GM23338 (cell line): ENCODE data around the gene CRYBG2. TPM values are rescaled to one million over a fixed set of nuclear protein-coding genes. Genes with fewer than 3 reads are reported as not detected.
"Not testable (repeated sequence)": the region's sequence is repeated elsewhere in the genome, so short reads cannot be mapped to it uniquely, and the experiment has no call there.

Experiments used
- ATAC-seq: fragments of 200-7000 bp; cut with Tn5 transposase; 3 replicates; pipeline ENCODE4 v1.9.1; 2020
- DNase-seq: peaks from one replicate; pipeline ENCODE4 v3.0.0-alpha.2; 2015; ENCODE audit warnings: low spot score
- H2AFZ ChIP-seq: fragments of 200-600 bp; sonication (generic); 2 replicates; pipeline ENCODE4 v1.8.0; 2016; ENCODE audit warnings: antibody characterized with exemption, mild to moderate bottlenecking, moderate library complexity
- H3F3A ChIP-seq: fragments of 200-600 bp; sonication (generic); replicated peaks from 2 replicates; pipeline ENCODE4 v1.8.0; 2017; ENCODE audit warnings: antibody characterized with exemption, mixed run types, low read depth
- H3K27ac ChIP-seq: fragments of 200-600 bp; sonication (generic); 2 replicates; pipeline ENCODE4 v1.6.1; 2016; ENCODE audit warnings: low read depth
- H3K27me3 ChIP-seq: fragments of 200-600 bp; sonication (generic); 2 replicates; pipeline ENCODE4 v1.8.0; 2016; ENCODE audit warnings: mild to moderate bottlenecking, mixed run types, moderate library complexity; ENCODE audit not compliant: insufficient read depth
- H3K36me3 ChIP-seq: fragments of 200-600 bp; sonication (generic); 2 replicates; pipeline ENCODE4 v1.8.0; 2016; ENCODE audit warnings: mild to moderate bottlenecking; ENCODE audit not compliant: insufficient read depth
- H3K4me1 ChIP-seq: fragments of 200-600 bp; sonication (generic); 2 replicates; pipeline ENCODE4 v1.8.0; 2016; ENCODE audit warnings: mild to moderate bottlenecking, moderate library complexity; ENCODE audit not compliant: insufficient read depth
- H3K4me2 ChIP-seq: fragments of 200-600 bp; sonication (generic); 2 replicates; pipeline ENCODE4 v1.7.1; 2017; ENCODE audit warnings: mixed run types
- H3K4me3 ChIP-seq: fragments of 200-600 bp; sonication (generic); 2 replicates; pipeline ENCODE4 v1.6.1; 2016; ENCODE audit warnings: mixed run types
- H3K79me2 ChIP-seq: fragments of 200-600 bp; sonication (generic); replicated peaks from 2 replicates; pipeline ENCODE4 v1.8.0; 2017; ENCODE audit warnings: mild to moderate bottlenecking; ENCODE audit not compliant: insufficient read depth
- H3K9me2 ChIP-seq: fragments of 200-600 bp; sonication (generic); 2 replicates; pipeline ENCODE4 v1.8.0; 2017; ENCODE audit not compliant: insufficient read depth
- H4K20me1 ChIP-seq: fragments of 200-600 bp; sonication (generic); replicated peaks from 2 replicates; pipeline ENCODE4 v1.8.0; 2017; ENCODE audit warnings: mild to moderate bottlenecking; ENCODE audit not compliant: insufficient read depth
- H3K27ac Mint-ChIP-seq: 2 replicates; pipeline ENCODE4 v1.8.0; 2020; ENCODE audit warnings: inconsistent platforms, mild to moderate bottlenecking, moderate library complexity, mixed read lengths
- H3K27me3 Mint-ChIP-seq: 3 replicates; pipeline ENCODE4 v1.8.0; 2022; ENCODE audit warnings: low read depth, mild to moderate bottlenecking, moderate library complexity, mixed read lengths, inconsistent platforms; ENCODE audit not compliant: insufficient read depth, poor library complexity
- H3K36me3 Mint-ChIP-seq: 3 replicates; pipeline ENCODE4 v1.8.0; 2021; ENCODE audit warnings: low read depth, mild to moderate bottlenecking, inconsistent platforms, moderate library complexity, mixed read lengths
- H3K4me1 Mint-ChIP-seq: 3 replicates; pipeline ENCODE4 v1.8.0; 2020; ENCODE audit warnings: mild to moderate bottlenecking, inconsistent platforms, mixed read lengths
- H3K4me3 Mint-ChIP-seq: 3 replicates; pipeline ENCODE4 v1.8.0; 2021; ENCODE audit warnings: moderate library complexity, mild to moderate bottlenecking, inconsistent platforms, mixed read lengths
- H3K9me3 Mint-ChIP-seq: 3 replicates; pipeline ENCODE4 v1.8.0; 2020; ENCODE audit warnings: moderate library complexity, mild to moderate bottlenecking, inconsistent platforms, mixed read lengths
- ETS1 ChIP-seq: IDR thresholded peaks from 2 replicates; pipeline ENCODE4 v1.6.1; 2016; ENCODE audit warnings: antibody characterized with exemption
- EZH2phosphoT487 ChIP-seq: fragments of 200-600 bp; sonication (generic); IDR thresholded peaks from one replicate; pipeline ENCODE4 v1.8.1; 2018; ENCODE audit warnings: antibody characterized with exemption; ENCODE audit not compliant: unreplicated experiment
- POLR2AphosphoS5 ChIP-seq: IDR thresholded peaks from 2 replicates; pipeline ENCODE4 v1.6.1; 2016; ENCODE audit warnings: antibody characterized with exemption, low read depth
- REST ChIP-seq: IDR thresholded peaks from one replicate; pipeline ENCODE4 v1.6.1; 2018; ENCODE audit warnings: antibody characterized with exemption; ENCODE audit not compliant: unreplicated experiment
- STAT1 ChIP-seq: IDR thresholded peaks from one replicate; pipeline ENCODE4 v1.6.1; 2016; ENCODE audit warnings: antibody characterized with exemption; ENCODE audit not compliant: unreplicated experiment
- ZNF114 ChIP-seq: fragments of 250-450 bp; sonication (Bioruptor Pico); IDR thresholded peaks from 2 replicates; pipeline ENCODE4 v1.5.0; 2020; ENCODE audit warnings: mild to moderate bottlenecking, moderate library complexity
- polyA plus RNA-seq: library from polyadenylated mRNA; unstranded; fragments of >200 nt; fragmentation: Nextera tagmentation; extraction: Ambion mirVana; gene quantifications from 2 replicates; pipeline ENCODE4 v1.2.1, GENCODE V29; 2016
- total RNA-seq: library from RNA; depleted of rRNA; stranded (reverse); fragments of >200 nt; shearing (Covaris generic); gene quantifications from 2 replicates; pipeline ENCODE4 v1.2.3, GENCODE V29; 2014

Gene CRYBG2
- total and polyA plus RNA-seq, 2 experiments from 2014 or later: 17.6 to 18.4 TPM

- Histone ChIP-seq H3F3A (peaks cover 9% of the 10 kb centered on the region; the same call in 1 of the 2 replicates), H3K4me3 (peak overlapping the region; percentile 83), H2AFZ (peak overlapping the region; percentile 90), H3K27ac (peak overlapping the region; percentile 92), H3K9me2 (no peaks in the 10 kb centered on the region), H3K4me1 (peaks cover 16% of the 10 kb centered on the region), H3K4me2 (peak overlapping the region; percentile 82), H3K27me3 (0 out of 2 replicates have a peak, but pooled peaks cover 3% of the 10 kb centered on the region), H3K79me2 (peaks cover 7% of the 10 kb centered on the region; the same call in 1 of the 2 replicates), H3K36me3 (no peaks in the 10 kb centered on the region), H4K20me1 (no peaks in the 10 kb centered on the region; the same call in 1 of the 2 replicates)
- Mint-ChIP-seq H3K9me3 (no peaks in the 10 kb centered on the region), H3K4me3 (peak overlapping the region; percentile 83), H3K36me3 (peaks cover 8% of the 10 kb centered on the region; the same call in 2 of the 3 replicates), H3K27ac (peak overlapping the region; percentile 83), H3K27me3 (peaks cover 10% of the 10 kb centered on the region), H3K4me1 (peaks cover 33% of the 10 kb centered on the region)
- ATAC-seq: peak; percentile 51
- TF ChIP-seq POLR2AphosphoS5 (peak; percentile 61; the same call in 1 of the 2 replicates), ZNF114 (CRISPR knock-in tag) (no peak)
- peak; percentile 59 for DNase-seq
Measured at GRCh38 chr1:26335774-26336476, 18.0 kb downstream of the CRYBG2 start.

- not testable (repeated sequence) for DNase-seq, H3K27ac Mint-ChIP-seq, H3K9me3 Mint-ChIP-seq, H3K36me3 Mint-ChIP-seq, H3K79me2 ChIP-seq, ATAC-seq, H3K27me3 ChIP-seq, H3K36me3 ChIP-seq, H3K27ac ChIP-seq, H3K9me2 ChIP-seq, H3K4me2 ChIP-seq, H4K20me1 ChIP-seq, H2AFZ ChIP-seq, H3K4me3 ChIP-seq, H3F3A ChIP-seq, H3K4me3 Mint-ChIP-seq
- peaks cover 11% of the 10 kb centered on the region for H3K27me3 Mint-ChIP-seq
- peaks cover 16% of the 10 kb centered on the region for H3K4me1 ChIP-seq
- H3K4me1 Mint-ChIP-seq: peaks cover 20% of the 10 kb centered on the region; the same call in 2 of the 3 replicates
Measured at GRCh38 chr1:26333312-26333711, 20.6 kb downstream of the CRYBG2 start.

GRCh38 chr1:26330276-26330675 is 23.7 kb downstream of the CRYBG2 start:
- Histone ChIP-seq H3K4me3 (no peak overlapping the region), H3K4me2 (no peak overlapping the region), H2AFZ (no peak overlapping the region), H3K36me3 (no peaks in the 10 kb centered on the region; the same call in 1 of the 2 replicates), H3K27me3 (no peaks in the 10 kb centered on the region), H4K20me1 (no peaks in the 10 kb centered on the region; the same call in 1 of the 2 replicates), H3K79me2 (peaks cover 7% of the 10 kb centered on the region; the same call in 1 of the 2 replicates), H3K9me2 (no peaks in the 10 kb centered on the region), H3K4me1 (peaks cover 8% of the 10 kb centered on the region), H3F3A (no peaks in the 10 kb centered on the region), H3K27ac (0 out of 2 replicates have a peak overlapping the region, but pooled peaks have one; percentile 45)
- Mint-ChIP-seq H3K9me3 (no peaks in the 10 kb centered on the region), H3K36me3 (peaks cover 15% of the 10 kb centered on the region; the same call in 2 of the 3 replicates), H3K4me1 (peaks cover 8% of the 10 kb centered on the region; the same call in 2 of the 3 replicates), H3K27ac (no peak overlapping the region), H3K27me3 (peaks cover 6% of the 10 kb centered on the region), H3K4me3 (no peak overlapping the region)
- ATAC-seq: no peak
- no peak for DNase-seq
- TF ChIP-seq STAT1: no peak
- no peak for TF ChIP-seq ZNF114 (CRISPR knock-in tag)
- TF ChIP-seq EZH2phosphoT487: no peak
- TF ChIP-seq ETS1: no peak
- TF ChIP-seq REST: no peak
